Dedifferentiated amniotic fluid mesenchymal stem cell (primary cell): Measurements from ENCODE around the gene PRH1.

Experiments used
- DNase-seq: peaks from one replicate; pipeline ENCODE4 v3.0.0-alpha.2; 2016; ENCODE audit errors: extremely low spot score

PRH1 gene

DNA sequence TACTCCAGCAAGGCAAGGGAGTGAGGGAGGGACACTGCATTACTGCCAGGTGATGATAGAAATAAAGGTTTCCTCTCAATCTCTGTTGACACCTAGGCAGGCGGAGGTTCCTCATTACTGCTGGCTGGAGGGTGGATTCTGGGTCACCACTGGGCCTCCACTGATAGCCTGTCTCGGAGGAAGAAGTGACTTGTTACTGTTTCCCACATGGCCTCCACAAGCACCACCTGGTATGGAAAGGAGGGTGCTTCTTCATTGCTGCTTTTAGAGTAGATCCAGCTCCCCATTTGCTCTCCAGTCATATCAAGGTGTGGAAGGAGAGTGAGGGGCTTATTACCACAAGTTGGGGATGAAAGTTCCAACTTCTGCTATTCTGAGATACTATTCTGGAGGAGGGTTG is 41.2 kb downstream of the PRH1 start:
- no peak for DNase-seq

GRCh38 chr12:10838461-10838860 is 45.6 kb downstream of the PRH1 start:
- no peak for DNase-seq
